Lung (tissue), 12 donors: ENCODE data around the gene OTP. TPM values are rescaled to one million over a fixed set of nuclear protein-coding genes. Genes with fewer than 3 reads are reported as not detected.

Experiments used
- ATAC-seq: fragments of 200-7000 bp; cut with Tn5 transposase; one replicate; pipeline ENCODE4 v1.9.1; 2020; ENCODE audit warnings: moderate number of reproducible peaks; ENCODE audit not compliant: insufficient read depth, low FRiP score
- DNase-seq, 3 donors: peaks; one replicate each; pipeline ENCODE4 v3.0.0-alpha.2; 2013 to 2017
- H3K27ac ChIP-seq, 2 donors: one replicate each; pipeline ENCODE4 v1.5.1; 2013; ENCODE audit warnings: mild to moderate bottlenecking in 2 of 2, moderate library complexity in 2 of 2, control low read depth in 1 of 2, inconsistent platforms in 1 of 2, low read depth in 1 of 2, low read length in 1 of 2
- H3K27me3 ChIP-seq, 3 donors: one replicate each; pipeline ENCODE4 v1.5.1; 2013; ENCODE audit warnings: low read length in 2 of 3; ENCODE audit not compliant: control insufficient read depth in 3 of 3, insufficient read depth in 3 of 3
- H3K36me3 ChIP-seq, 4 donors: one replicate each; pipeline ENCODE4 v1.5.1; 2013; ENCODE audit warnings: low read length in 4 of 4, mild to moderate bottlenecking in 1 of 4, moderate library complexity in 1 of 4; ENCODE audit not compliant: control insufficient read depth in 4 of 4, insufficient read depth in 4 of 4
- H3K4me1 ChIP-seq, 5 donors: one replicate each; pipeline ENCODE4 v1.5.1; 2013; ENCODE audit warnings: low read length in 5 of 5, mild to moderate bottlenecking in 2 of 5, moderate library complexity in 1 of 5; ENCODE audit not compliant: control insufficient read depth in 5 of 5, insufficient read depth in 5 of 5
- H3K4me3 ChIP-seq: one replicate; pipeline ENCODE4 v1.5.1; 2013; ENCODE audit warnings: mild to moderate bottlenecking, control low read depth, moderate library complexity
- H3K9ac ChIP-seq, 2 donors: one replicate each; pipeline ENCODE4 v1.5.1; 2013; ENCODE audit warnings: low read length in 2 of 2, control low read depth in 1 of 2; ENCODE audit not compliant: insufficient read depth in 1 of 2
- H3K9me3 ChIP-seq, 4 donors: one replicate each; pipeline ENCODE4 v1.5.1; 2013; ENCODE audit warnings: low read length in 3 of 4, mild to moderate bottlenecking in 1 of 4, moderate library complexity in 1 of 4; ENCODE audit not compliant: control insufficient read depth in 4 of 4, insufficient read depth in 3 of 4
- WGBS, 2 donors: extraction: QIAGEN DNeasy Blood & Tissue Kit; methylation state at CpG; one replicate each; pipeline ENCODE4 v1.1.7; 2013; 5-methylcytosine and 5-hydroxymethylcytosine counted together
- polyA plus RNA-seq, 2 donors: library from polyadenylated mRNA; stranded (reverse); fragments of 200-250 nt; gene quantifications; one replicate each; pipeline ENCODE4 v1.2.1, GENCODE V29; 2013
- total RNA-seq, 2 donors: library from RNA; depleted of rRNA in 1 of 2; stranded (reverse); fragments of >200 nt in 1 of 2; gene quantifications; one replicate each; pipeline ENCODE4 v1.2.1, GENCODE V29; 2014 to 2021
- TF ChIP-seq, protein P1 (sequence below): IDR thresholded peaks from 2 replicates; pipeline ENCODE4 v1.5.1; 2012; ENCODE audit warnings: mild to moderate bottlenecking; ENCODE audit errors: control extremely low read depth, extremely low read depth
- donor health status: control.
- donor health status: control.
- donor health status: Bipolar disorder and iron deficiency.
- donor health status: healthy.
- donor health status: DM: yes; HTN: yes; CAD: no.

Gene OTP
- total and polyA plus RNA-seq, 4 donors, result not detected

DNA sequence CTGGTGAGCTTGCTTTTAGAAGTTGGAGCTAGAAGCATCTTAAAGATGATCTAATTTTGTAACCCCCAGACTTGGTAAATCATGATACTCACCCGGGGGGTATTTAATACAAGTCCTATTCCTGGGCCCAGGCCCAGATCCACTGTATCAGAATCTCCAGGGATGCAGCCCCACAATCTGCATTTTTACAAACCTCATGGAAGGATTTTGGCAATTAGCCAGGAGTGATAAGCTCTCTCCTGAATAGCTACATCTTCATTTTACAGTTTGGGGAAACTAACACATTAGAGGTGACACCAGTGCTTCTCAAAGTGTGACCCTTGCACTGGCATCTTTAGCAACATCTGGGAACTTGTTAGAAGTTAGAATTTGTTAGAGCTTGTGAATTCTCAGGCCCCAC is 31.2 kb upstream of the OTP start:
- TF ChIP-seq, protein P1, sequence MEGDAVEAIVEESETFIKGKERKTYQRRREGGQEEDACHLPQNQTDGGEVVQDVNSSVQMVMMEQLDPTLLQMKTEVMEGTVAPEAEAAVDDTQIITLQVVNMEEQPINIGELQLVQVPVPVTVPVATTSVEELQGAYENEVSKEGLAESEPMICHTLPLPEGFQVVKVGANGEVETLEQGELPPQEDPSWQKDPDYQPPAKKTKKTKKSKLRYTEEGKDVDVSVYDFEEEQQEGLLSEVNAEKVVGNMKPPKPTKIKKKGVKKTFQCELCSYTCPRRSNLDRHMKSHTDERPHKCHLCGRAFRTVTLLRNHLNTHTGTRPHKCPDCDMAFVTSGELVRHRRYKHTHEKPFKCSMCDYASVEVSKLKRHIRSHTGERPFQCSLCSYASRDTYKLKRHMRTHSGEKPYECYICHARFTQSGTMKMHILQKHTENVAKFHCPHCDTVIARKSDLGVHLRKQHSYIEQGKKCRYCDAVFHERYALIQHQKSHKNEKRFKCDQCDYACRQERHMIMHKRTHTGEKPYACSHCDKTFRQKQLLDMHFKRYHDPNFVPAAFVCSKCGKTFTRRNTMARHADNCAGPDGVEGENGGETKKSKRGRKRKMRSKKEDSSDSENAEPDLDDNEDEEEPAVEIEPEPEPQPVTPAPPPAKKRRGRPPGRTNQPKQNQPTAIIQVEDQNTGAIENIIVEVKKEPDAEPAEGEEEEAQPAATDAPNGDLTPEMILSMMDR, result no peak
- H3K27me3 ChIP-seq, result no peaks in the 10 kb centered on the region
- no peak overlapping the region for H3K4me3 ChIP-seq
- WGBS, 2 donors, result 72 to 81% methylated on average over 1 of the region's 1 CpG
- no peak for DNase-seq
- no peak overlapping the region for H3K9ac ChIP-seq
- no peaks in the 10 kb centered on the region for H3K4me1 ChIP-seq
- ATAC-seq, result no peak
- no peaks in the 10 kb centered on the region for H3K36me3 ChIP-seq
- no peak overlapping the region for H3K27ac ChIP-seq
- H3K9me3 ChIP-seq, result peaks cover 0 to 7% (median 0%) of the 10 kb centered on the region in 4 donors

GRCh38 chr5:77663090-77663863 is 24.8 kb upstream of the OTP start:
- Histone ChIP-seq H3K9ac (no peak overlapping the region), H3K9me3 (peaks cover 0 to 3% (median 0%) of the 10 kb centered on the region in 4 donors), H3K4me1 (peaks cover 0 to 6% (median 0%) of the 10 kb centered on the region in 5 donors), H3K27me3 (no peaks in the 10 kb centered on the region), H3K27ac (no peak overlapping the region), H3K36me3 (no peaks in the 10 kb centered on the region), H3K4me3 (no peak overlapping the region)
- WGBS, 2 donors, result 73 to 88% methylated on average over 7 of the region's 7 CpGs
- ATAC-seq, result no peak
- TF ChIP-seq, protein P1, result no peak
- DNase-seq, result no peak

- DNase-seq, result peak in 2 of 3 donors; percentile 36 to 50
- peaks cover 0 to 3% (median 0%) of the 10 kb centered on the region in 4 donors for H3K9me3 ChIP-seq
- no peak overlapping the region for H3K27ac ChIP-seq
- no peaks in the 10 kb centered on the region for H3K36me3 ChIP-seq
- peaks cover 0 to 6% (median 0%) of the 10 kb centered on the region in 5 donors for H3K4me1 ChIP-seq
- ATAC-seq, result no peak
- H3K4me3 ChIP-seq, result no peak overlapping the region
- peaks cover 0 to 1% (median 0%) of the 10 kb centered on the region in 3 donors for H3K27me3 ChIP-seq
- TF ChIP-seq, protein P1, result no peak
- no peak overlapping the region for H3K9ac ChIP-seq
Observed at GRCh38 chr5:77662635-77663034, 24.1 kb upstream of the OTP start.
